Left kidney (tissue), 2 donors: ENCODE measurements around the gene ERFE. TPM values are rescaled to one million over a fixed set of nuclear protein-coding genes. Genes with fewer than 3 reads are reported as not detected.

Experiments used
- DNase-seq: peaks from one replicate; pipeline ENCODE4 v3.0.0-alpha.2; 2013
- polyA plus RNA-seq: library from polyadenylated mRNA; unstranded; fragments of 120-200 nt; gene quantifications from one replicate; pipeline ENCODE4 v1.2.1, GENCODE V29; 2013; ENCODE audit not compliant: insufficient read length

ERFE gene
- polyA plus RNA-seq, 1 donor, result 7.2 TPM

- no peak for DNase-seq
Observed at GRCh38 chr2:238203973-238204683, 45.4 kb downstream of the ERFE start.

- DNase-seq, result no peak
Observed at GRCh38 chr2:238207006-238207405, 48.2 kb downstream of the ERFE start.

GRCh38 chr2:238216651-238217184, 57.9 kb downstream of the ERFE start:
- DNase-seq, result no peak

Other genes with a start within 250 kb of the ERFE start
- gene UBE2F, start 192.0 kb upstream of the ERFE start, polyA plus RNA-seq, result 42.3 TPM
- gene SCLY, start 98.0 kb upstream of the ERFE start, polyA plus RNA-seq, result 34.0 TPM
- 0.30 TPM for gene ESPNL, start 58.6 kb upstream of the ERFE start, polyA plus RNA-seq
- 0.40 TPM for gene KLHL30, start 20.3 kb upstream of the ERFE start, polyA plus RNA-seq
- 60.8 TPM for gene ILKAP, start 44.7 kb downstream of the ERFE start, polyA plus RNA-seq
- 3.7 TPM for gene HES6, start 81.1 kb downstream of the ERFE start, polyA plus RNA-seq
- gene PER2, start 129.6 kb downstream of the ERFE start, polyA plus RNA-seq, result 8.2 TPM
- gene TRAF3IP1, start 161.5 kb downstream of the ERFE start, polyA plus RNA-seq, result 24.1 TPM